ENCODE data around the gene ZNF8. TPM values are rescaled to one million over a fixed set of nuclear protein-coding genes. Genes with fewer than 3 reads are reported as not detected.
A peak's percentile ranks its signal among the peaks of the same experiment; 100 is the strongest.

The ZNF8 gene
- polyA plus RNA-seq, 2 of the 4 experiments (the other 2 are of a cell fraction): 2.3 to 4.0 TPM

DNA sequence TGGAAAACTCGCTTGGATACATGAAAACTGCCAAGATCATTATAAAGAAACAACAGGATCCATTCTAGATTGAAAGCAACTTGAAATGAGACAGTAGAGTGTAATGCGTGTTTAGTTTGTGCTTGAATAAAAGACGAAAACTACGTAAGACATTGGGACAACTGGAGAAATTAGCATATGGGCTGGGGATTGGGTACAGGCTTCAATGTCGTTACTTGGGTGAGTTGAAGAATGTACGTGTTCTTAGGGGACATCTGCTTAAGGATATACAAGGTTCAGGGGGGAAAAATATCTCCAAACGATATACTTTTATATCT, 26.0 kb downstream of the ZNF8 start:
- ATAC-seq (peak; percentile 33 to 52), FAIRE-seq (no peak), DNase-seq (ENCODE audit: low read depth in 1 of 2, low spot score in 1 of 2) (no peak)
- 51% methylated on average over 7 of the region's 7 CpGs for WGBS (ENCODE audit: missing lambda C conversion rate)
- no peak for TF ChIP-seq CHD4 (IDR thresholded peaks at IDR 0.05; ENCODE audit: borderline replicate concordance)
- TF ChIP-seq PHF8 (IDR thresholded peaks at IDR 0.05; ENCODE audit: borderline replicate concordance, low read depth): no peak
- TF ChIP-seq CBX8 (IDR thresholded peaks at IDR 0.05): no peak
- Histone ChIP-seq H3K27ac (peak overlapping the region; percentile 47 to 68), H3K4me3 (peak overlapping the region; percentile 72), H3K9me3 (peaks cover 66% of the 10 kb centered on the region), H3K4me1 (0 out of 3 replicates have a peak, but pooled peaks cover 4% of the 10 kb centered on the region), H3K4me2 (peak overlapping the region; percentile 63)
- CTCF ChIA-PET: interaction anchor here (0.6 to 1.0 kb wide), 2 partner anchors 22 to 978 kb away, joined by 3 read pairs; partner anchors contain the start of gene ZSCAN22
- POLR2A ChIA-PET: interaction anchor here (0.6 to 2.3 kb wide), 9 partner anchors 8 to 215 kb away, joined by 3 to 22 read pairs (median 5); partner anchors contain the start of genes ZBTB45, ZNF274, ZNF497 and ZSCAN22

DNA sequence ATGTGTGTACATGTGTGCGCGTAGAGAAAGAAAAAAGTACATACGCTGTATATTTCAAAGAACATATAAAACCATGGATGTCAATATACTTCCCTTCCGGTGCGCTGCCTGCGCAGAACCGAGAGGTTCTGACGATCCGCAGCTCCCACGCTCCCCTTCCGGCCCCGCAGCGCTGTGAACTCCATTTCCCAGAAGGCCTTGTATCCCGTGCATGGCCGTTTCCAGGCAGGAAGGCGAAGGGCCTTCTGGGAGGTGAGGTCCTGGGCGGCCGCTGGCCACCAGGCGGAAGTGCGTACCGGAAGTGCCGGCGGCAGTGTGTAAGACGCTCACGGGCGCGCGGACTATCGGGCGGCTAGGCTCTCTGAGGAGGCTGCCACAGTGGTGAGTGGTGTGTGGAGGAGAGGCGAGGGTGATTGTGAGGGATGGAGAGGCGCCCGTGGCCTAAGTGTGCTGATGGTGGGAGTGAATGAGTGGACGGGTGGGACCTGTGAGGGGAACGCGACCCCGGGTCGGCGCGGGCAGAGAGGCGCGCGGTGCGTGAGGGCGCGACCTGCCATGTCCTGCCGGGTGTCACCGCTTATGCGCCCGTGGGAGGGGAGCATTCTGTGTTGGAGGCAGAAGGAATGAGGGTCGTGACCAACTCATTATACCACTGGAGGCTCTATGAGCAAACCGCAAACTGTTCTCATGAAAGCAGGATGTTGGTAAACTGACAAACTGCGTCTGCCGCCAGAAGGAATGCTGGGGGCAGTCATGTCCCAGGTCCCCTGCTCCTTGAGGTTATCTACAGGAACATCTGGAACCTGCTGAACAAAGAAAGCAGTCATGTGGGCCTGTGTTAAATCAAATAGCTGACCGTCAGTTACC, 26.5 kb downstream of the ZNF8 start, which contains the start of gene ERVK3-1:
Gene ERVK3-1 (plus strand): TSS at position 313 of the 867 bp plus-strand sequence. CDS start 6,792 bp downstream, outside the sequence.
- Histone ChIP-seq H3K4me1 (0 out of 3 replicates have a peak, but pooled peaks cover 4% of the 10 kb centered on the region), H3K9me3 (peaks cover 66% of the 10 kb centered on the region), H3K4me3 (peak within 1 kb of the TSS; percentile 72), H3K27ac (peak within 1 kb of the TSS; percentile 77 to 89), H3K4me2 (peak within 1 kb of the TSS; percentile 83)
- WGBS (ENCODE audit: missing lambda C conversion rate): 1% methylated on average over 55 of the region's 55 CpGs
- ChIA-PET CTCF (interaction anchor here (0.6 to 1.1 kb wide), 3 partner anchors 22 to 978 kb away, joined by 3 read pairs; partner anchors contain the start of gene ZSCAN22), POLR2A (interaction anchor here (0.6 to 2.3 kb wide), 9 partner anchors 9 to 214 kb away, joined by 3 to 22 read pairs (median 5); partner anchors contain the start of genes ZBTB45, ZNF274, ZNF497 and ZSCAN22)
- FAIRE-seq: peak; percentile 96
- TF ChIP-seq, protein P1, sequence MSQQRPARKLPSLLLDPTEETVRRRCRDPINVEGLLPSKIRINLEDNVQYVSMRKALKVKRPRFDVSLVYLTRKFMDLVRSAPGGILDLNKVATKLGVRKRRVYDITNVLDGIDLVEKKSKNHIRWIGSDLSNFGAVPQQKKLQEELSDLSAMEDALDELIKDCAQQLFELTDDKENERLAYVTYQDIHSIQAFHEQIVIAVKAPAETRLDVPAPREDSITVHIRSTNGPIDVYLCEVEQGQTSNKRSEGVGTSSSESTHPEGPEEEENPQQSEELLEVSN (IDR thresholded peaks at IDR 0.05; ENCODE audit: borderline replicate concordance, low read depth): 0 out of 2 replicates have a peak, but pooled peaks have one; percentile 49
- TF ChIP-seq KDM5A (IDR thresholded peaks at IDR 0.05): peak; percentile 47; the same call in 1 of the 2 replicates
- 0 out of 2 replicates have a peak, but pooled peaks have one; percentile 51 for TF ChIP-seq HOXA7 (CRISPR knock-in tag; IDR thresholded peaks at IDR 0.05)
- TF ChIP-seq, protein P2, sequence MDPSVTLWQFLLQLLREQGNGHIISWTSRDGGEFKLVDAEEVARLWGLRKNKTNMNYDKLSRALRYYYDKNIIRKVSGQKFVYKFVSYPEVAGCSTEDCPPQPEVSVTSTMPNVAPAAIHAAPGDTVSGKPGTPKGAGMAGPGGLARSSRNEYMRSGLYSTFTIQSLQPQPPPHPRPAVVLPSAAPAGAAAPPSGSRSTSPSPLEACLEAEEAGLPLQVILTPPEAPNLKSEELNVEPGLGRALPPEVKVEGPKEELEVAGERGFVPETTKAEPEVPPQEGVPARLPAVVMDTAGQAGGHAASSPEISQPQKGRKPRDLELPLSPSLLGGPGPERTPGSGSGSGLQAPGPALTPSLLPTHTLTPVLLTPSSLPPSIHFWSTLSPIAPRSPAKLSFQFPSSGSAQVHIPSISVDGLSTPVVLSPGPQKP (IDR thresholded peaks at IDR 0.05; ENCODE audit: low read depth, low read length): peak; percentile 90; the same call in 1 of the 2 replicates
- TF ChIP-seq RCOR1 (IDR thresholded peaks at IDR 0.05; ENCODE audit: low read depth, low read length): no peak
- TF ChIP-seq PHF8 (IDR thresholded peaks at IDR 0.05; ENCODE audit: borderline replicate concordance, low read depth): peak; percentile 88
- peak; percentile 84 to 89; a peak in 4 of 5 replicates for TF ChIP-seq JUN (IDR thresholded peaks at IDR 0.05)
- TF ChIP-seq POLR2A (IDR thresholded peaks at IDR 0.05; ENCODE audit: low read length): peak; percentile 97
- 0 out of 5 replicates have a peak, but pooled peaks of 1 of the 2 experiments have one; percentile 20 for TF ChIP-seq RAD21 (conservative IDR thresholded peaks at IDR 0.05 in 1 of 2, IDR thresholded peaks at IDR 0.05 in 1 of 2)
- no peak for TF ChIP-seq EHF (CRISPR knock-in tag; IDR thresholded peaks at IDR 0.05)
- TF ChIP-seq, protein P3, sequence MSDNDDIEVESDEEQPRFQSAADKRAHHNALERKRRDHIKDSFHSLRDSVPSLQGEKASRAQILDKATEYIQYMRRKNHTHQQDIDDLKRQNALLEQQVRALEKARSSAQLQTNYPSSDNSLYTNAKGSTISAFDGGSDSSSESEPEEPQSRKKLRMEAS (IDR thresholded peaks at IDR 0.05): peak; percentile 91
- TF ChIP-seq, protein P4, sequence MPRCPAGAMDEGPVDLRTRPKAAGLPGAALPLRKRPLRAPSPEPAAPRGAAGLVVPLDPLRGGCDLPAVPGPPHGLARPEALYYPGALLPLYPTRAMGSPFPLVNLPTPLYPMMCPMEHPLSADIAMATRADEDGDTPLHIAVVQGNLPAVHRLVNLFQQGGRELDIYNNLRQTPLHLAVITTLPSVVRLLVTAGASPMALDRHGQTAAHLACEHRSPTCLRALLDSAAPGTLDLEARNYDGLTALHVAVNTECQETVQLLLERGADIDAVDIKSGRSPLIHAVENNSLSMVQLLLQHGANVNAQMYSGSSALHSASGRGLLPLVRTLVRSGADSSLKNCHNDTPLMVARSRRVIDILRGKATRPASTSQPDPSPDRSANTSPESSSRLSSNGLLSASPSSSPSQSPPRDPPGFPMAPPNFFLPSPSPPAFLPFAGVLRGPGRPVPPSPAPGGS (IDR thresholded peaks at IDR 0.05): peak; percentile 79; the same call in 1 of the 3 replicates
- no peak for TF ChIP-seq FOXS1 (CRISPR knock-in tag; IDR thresholded peaks at IDR 0.05)
- ATAC-seq: peak; percentile 100
- peak; percentile 99 for DNase-seq (ENCODE audit: low read depth in 1 of 2, low spot score in 1 of 2)

DNA sequence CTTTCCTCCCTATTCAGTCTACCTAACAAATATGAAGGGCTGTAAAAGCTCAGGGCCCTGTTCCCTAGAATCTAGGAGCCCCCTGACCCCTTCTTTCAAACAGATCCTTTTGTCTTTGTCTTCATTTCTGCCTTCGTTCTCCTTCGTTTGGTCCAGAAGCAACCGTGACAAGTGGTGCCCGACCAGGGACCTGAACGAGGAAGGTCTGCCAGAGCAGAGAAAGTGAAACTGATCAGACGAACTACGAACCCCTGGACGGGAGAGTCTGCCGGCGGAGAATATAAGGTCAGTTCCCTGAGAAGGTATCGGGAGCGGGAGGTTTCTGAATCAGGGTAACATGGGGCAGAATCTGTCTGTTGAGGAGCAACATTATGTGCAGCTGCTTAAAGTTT, 27.2 kb downstream of the ZNF8 start:
- CTCF ChIA-PET: interaction anchor here (0.7 to 1.1 kb wide), 2 partner anchors 13 to 214 kb away, joined by 3 to 4 read pairs; no protein-coding TSS in a partner anchor
- POLR2A ChIA-PET: interaction anchor here (1.1 to 2.3 kb wide), 2 partner anchors 21 to 56 kb away, joined by 5 to 22 read pairs; partner anchors contain the start of genes ZNF497 and ZSCAN22
- Histone ChIP-seq H3K4me1 (0 out of 3 replicates have a peak, but pooled peaks cover 4% of the 10 kb centered on the region), H3K9me3 (peaks cover 62% of the 10 kb centered on the region), H3K4me2 (peak overlapping the region; percentile 83), H3K4me3 (peak overlapping the region; percentile 72), H3K27ac (peak overlapping the region; percentile 77 to 89)
- ATAC-seq (no peak), DNase-seq (ENCODE audit: low read depth in 1 of 2, low spot score in 1 of 2) (peak in 1 of 2 experiments; percentile 36), FAIRE-seq (no peak)
- WGBS (ENCODE audit: missing lambda C conversion rate): 44% methylated on average over 12 of the region's 12 CpGs
- TF ChIP-seq FOXS1 (CRISPR knock-in tag; IDR thresholded peaks at IDR 0.05): no peak
